HG02678 (cell line): Measurements from ENCODE around the gene PRCP.

Source experiments
- ATAC-seq: cut with Tn5 transposase; IDR thresholded peaks from one replicate; pipeline ENCODE4 v1.9.1; 2021; ENCODE audit warnings: mild to moderate bottlenecking, moderate library complexity; ENCODE audit not compliant: unreplicated experiment

The PRCP gene

DNA sequence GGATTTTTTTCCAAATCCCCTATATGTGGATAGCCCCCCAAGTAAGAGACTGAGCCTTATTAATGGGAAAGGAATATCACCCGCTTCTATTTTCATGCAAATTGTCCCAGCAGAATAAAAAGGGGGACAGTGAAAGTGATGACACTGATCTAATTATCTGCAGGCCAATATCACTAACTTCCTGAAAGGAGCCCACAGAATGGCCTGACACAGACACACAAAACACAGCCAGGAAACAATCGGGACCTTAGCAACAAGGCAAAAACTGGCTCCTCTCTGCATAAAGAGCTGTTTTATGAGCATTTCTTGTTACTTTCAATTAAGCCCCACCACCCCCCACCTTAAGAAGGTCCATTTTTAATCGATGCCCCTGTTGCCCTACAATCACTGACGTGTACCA, 112.2 kb downstream of the PRCP start:
- no peak for ATAC-seq

DNA sequence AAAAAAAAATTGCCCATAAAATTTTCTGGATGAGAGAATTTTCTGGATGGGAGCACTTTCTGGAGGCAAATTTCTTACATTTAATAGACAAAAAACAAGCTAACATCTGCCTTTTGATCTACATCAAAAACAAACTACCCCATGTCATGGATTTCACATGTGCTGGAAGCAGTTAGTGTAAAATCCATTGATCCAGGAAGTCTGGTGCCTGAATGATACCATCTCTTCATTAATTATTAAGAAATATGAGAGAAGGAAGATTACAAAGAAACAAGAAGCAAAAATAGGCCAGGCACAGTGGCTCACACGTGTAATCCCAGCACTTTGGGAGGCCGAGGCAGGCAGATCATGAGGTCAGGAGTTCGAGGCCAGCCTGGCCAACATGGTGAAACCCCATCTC, 113.4 kb downstream of the PRCP start:
- ATAC-seq: no peak

DNA sequence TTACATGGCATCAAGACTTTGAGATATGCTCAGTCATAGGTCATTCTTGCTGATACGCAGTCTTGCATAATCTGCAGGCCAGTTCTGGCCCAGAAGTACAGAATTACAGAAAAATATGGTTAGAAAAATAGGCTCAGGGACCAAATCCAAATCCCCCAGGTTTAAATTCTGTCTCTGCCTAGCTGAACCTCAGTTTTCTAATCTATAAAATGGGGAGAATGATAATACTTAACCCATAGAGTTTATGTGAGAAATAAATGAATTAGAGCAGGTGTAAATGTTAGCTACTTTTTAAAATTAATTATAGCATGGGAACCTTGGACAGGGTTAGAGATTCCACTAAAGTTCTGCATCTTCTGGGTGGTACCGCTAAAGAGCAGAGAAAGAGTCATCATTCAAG, 114.2 kb downstream of the PRCP start:
- no peak for ATAC-seq

- no peak for ATAC-seq
Observed at GRCh38 chr11:82782825-82783374, 117.3 kb downstream of the PRCP start.

DNA sequence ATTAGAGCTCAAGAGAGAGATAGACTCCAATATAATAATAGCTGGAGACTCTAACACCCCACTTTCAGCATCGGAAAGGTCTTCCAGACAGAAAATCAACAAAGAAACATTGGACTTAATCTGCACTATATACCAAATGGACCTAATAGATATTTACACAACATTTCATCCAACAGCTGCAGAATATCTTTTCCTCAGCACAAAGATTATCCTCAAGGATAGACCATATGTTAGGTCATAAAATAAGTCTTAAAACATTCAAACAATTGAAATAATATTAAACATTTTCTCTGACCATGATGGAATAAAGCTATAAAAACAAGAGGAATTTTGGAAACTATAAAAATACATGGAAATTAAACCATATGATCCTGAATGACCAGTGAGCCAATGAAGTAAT, 121.5 kb downstream of the PRCP start:
- no peak for ATAC-seq

DNA sequence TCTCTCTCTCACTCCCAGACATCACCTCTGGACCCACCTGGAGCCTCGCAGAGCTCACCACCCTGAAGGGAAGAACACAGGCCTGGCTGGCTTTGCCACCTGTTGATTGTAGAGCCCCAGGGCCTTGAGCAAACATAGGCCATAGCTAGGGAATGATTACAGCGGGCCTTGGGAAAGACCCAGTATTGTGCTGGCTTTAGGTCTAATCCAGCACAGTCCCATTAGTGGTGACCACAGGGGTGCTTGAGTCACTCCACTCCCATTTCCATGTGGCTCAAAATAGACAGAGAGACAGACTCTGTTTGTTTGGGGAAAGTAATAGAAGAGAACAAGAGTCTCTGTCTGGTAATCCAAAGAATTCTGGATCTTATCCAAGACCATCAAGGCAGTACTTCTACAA, 123.9 kb downstream of the PRCP start:
- ATAC-seq: no peak

GRCh38 chr11:82775736-82776346, 124.4 kb downstream of the PRCP start:
- peak; percentile 85 for ATAC-seq

DNA sequence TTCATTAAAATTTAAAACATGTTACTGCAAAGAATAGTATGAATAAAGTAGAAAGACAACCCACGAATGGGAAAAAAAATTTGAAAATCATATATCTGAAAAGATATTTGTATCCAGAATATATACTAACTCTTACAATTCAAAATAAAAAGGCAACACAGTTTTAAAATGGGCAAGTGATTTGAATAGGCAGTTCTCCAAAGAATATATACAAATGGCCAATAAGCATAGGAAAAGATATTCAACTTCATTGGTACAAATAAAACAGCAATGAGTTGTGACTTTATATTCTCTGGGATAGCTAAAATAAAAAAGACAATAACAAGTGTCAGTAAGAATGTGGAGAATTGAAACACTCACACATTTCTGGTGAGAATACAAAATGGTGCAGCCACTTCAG, 125.0 kb downstream of the PRCP start:
- no peak for ATAC-seq
